Astrocyte of the cerebellum (primary cell): ENCODE results near the gene PC.

ENCODE experiments used
- DNase-seq: peaks from one replicate; pipeline ENCODE4 v3.0.0-alpha.2; 2011; ENCODE audit warnings: low read depth
- H3K4me3 ChIP-seq: 2 replicates; pipeline ENCODE4 v1.5.1; 2011; ENCODE audit warnings: mild to moderate bottlenecking, low read depth, low read length, moderate library complexity
- in situ Hi-C: cut with HindIII; loops from 2 replicates; pipeline ENCODE4 v1.10.0; 2017; ENCODE audit warnings: low sequenced_read_pairs
- TF ChIP-seq, protein P1 (sequence below): IDR thresholded peaks from 2 replicates; pipeline ENCODE4 v1.5.1; 2012; ENCODE audit warnings: low read length, low read depth, moderate library complexity, mild to moderate bottlenecking; ENCODE audit errors: missing control alignments

Gene PC

DNA sequence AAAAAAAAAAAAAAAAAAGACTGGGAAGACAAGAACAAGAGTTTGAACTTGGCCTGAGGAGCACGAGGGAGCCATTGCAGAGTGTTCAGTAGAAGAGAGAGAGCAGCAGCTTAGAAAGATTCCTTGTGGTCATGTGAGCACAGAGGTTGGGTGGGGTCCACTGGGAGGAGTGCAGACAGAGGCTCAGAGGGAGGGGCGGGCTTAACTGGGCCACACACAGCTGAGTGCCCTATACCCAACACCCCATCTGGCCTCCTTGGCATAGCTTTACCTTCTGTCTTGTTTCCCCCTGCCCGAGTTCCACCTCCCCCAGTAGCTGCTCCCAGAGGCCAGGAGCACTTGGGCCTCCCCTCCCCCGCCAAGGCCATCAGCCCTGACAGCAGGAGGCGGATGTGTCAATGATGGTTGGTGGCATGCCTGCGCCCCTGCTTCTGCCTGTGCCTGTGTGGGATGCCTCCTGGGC is 29.0 kb upstream of the PC start:
- TF ChIP-seq, protein P1, sequence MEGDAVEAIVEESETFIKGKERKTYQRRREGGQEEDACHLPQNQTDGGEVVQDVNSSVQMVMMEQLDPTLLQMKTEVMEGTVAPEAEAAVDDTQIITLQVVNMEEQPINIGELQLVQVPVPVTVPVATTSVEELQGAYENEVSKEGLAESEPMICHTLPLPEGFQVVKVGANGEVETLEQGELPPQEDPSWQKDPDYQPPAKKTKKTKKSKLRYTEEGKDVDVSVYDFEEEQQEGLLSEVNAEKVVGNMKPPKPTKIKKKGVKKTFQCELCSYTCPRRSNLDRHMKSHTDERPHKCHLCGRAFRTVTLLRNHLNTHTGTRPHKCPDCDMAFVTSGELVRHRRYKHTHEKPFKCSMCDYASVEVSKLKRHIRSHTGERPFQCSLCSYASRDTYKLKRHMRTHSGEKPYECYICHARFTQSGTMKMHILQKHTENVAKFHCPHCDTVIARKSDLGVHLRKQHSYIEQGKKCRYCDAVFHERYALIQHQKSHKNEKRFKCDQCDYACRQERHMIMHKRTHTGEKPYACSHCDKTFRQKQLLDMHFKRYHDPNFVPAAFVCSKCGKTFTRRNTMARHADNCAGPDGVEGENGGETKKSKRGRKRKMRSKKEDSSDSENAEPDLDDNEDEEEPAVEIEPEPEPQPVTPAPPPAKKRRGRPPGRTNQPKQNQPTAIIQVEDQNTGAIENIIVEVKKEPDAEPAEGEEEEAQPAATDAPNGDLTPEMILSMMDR = no peak
- in situ Hi-C loops = no loop called here
- DNase-seq = no peak
- no peak overlapping the region for H3K4me3 ChIP-seq

DNA sequence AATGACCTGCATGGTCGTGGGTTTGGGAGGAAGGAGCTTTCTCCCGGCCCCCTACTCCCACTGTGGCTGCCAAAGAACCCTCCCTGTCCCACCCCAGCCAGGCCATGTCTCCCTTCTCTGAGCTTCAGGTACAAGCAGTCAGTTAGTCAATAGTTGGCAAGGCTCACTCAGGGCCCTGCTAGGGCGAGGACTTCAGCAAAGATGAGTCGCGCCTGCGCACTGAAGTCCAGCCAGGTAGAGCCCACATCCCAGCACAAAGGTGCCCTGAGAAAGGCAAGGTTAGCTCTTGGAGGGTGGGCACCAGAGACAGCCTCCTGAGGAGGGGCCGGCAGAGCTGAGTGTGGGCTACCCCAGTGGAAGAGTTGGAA is 28.0 kb upstream of the PC start:
- in situ Hi-C loops = no loop called here
- DNase-seq = no peak
- TF ChIP-seq, protein P1 = no peak

DNA sequence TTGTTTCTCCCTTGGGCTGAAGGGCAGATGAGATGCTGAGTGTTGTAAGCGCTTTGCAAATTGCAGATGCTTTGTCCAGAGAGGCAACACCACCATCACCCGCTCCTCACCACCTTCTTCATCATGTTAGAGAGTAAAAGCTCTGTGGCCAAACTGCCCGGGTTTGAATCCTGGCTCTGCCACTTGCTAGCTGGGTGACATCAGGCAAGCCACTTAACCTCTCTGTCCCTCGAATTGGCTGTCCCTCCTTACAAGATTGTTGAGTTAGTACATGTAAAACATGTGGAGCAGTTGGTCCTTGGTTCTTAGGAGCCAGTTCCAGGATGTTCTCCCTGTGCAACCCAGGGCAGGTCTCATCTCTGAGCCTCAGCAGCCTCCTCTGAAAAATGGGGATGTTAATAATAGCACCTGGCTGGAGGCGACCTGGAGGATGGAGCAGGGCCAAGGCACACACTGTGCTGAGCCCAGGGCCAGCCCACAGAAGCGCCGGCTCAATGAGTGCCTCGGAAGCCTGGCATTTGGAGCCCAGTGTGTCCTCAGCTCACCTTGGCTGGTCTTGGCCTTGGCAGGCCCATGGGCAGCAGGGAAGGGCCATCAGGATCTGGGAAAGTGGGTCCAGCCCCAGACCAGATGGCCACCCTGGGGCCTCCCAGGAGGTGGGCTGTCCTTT is 27.5 kb upstream of the PC start:
- DNase-seq = no peak
- in situ Hi-C loops = no loop called here
- TF ChIP-seq, protein P1 = no peak

More for the DNA sequence above, 28.0 kb upstream of the PC start:
- no peak overlapping the region for H3K4me3 ChIP-seq

DNA sequence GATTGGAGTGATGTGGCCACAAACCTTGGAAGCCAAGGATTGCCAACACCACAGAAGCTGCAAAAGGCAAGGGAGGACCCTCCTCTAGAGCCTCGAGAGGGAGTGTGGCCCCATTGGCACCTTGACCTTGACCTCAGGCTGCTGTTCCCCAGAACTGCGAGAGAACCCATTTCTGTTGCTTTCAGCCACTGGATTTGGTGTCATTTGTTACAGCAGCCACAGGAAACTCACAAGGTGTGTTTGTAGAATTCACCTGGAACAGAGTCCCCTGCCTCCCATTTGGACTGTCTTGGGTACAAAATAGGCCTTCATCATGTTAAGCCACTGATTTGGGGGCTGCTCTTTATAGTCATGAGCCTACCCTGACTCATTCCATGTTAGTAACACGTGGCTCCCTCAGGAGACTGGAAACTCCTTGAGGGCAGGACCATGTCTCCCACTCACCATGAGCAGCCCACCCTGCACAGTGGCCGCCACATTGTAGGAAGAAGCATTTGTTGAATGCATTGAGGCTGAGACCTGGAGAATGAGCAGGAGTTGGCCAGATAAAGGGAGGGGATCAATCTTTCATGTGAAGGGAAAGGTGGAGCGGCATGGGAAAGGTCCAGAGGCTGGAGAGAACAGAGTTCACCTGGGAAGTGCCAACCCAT is 25.2 kb upstream of the PC start:
- in situ Hi-C loops = no loop called here
- no peak overlapping the region for H3K4me3 ChIP-seq
- no peak for DNase-seq
- TF ChIP-seq, protein P1 = no peak

More for the DNA sequence above, 27.5 kb upstream of the PC start:
- H3K4me3 ChIP-seq = no peak overlapping the region

DNA sequence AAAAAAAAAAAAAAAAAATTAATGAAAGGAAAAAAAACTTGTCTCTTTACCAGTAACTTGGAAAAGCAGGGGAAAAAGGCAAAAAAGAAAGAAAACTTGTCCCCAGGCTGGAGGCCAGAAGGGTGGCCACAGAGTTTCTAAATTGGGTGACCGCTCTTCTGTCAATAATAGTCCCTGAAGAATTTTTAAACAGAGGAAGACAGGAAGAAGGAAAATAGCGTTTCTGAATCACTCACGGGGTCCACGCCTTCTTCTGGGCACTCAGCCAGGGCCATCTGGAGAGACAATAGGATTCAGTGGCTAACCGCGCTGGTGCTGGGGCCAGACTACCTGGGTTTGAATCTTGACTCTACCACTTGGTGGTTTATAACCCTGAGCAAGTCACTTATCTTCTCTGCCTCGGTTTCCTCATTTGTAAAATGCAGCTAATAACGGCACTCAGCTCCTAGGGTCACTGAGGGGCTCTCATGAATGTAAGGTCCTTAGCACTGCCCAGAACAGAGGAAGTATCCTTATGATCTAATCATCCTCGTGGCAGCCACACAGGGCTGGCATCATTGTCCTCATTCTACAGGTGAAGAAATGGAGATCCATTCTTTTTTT is 23.9 kb upstream of the PC start:
- in situ Hi-C loops = no loop called here
- peak; percentile 91 for DNase-seq

DNA sequence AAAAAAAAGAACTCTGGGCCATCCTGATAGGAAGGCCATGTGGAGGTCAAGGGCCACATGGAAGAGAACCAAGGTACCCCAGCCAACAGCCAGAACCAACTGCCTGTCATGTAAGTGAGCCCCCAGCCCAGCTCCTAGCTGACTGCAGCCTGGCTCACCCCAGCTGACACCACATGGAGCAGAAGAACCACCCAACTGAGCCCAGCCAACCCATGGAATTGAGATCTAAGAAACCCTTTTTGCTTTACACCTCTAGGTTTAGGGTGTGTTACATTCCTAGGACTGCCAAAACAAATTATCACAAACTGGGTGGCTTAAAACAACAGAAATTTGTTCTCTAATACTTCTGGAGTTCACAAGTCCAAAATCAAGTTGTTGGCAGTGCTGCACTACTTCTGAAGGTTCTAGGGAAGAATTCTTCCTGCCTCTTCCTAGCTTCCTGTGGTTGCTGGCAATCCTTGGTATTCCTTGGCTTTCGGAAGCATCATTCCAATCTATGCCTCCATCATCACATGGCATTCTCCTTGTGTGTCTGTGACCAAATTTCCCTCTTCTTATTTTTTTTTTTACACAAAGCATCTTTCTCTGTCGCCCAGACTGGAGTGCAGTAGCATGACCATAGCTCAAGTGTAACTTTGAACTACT is 21.3 kb upstream of the PC start:
- TF ChIP-seq, protein P1 = no peak
- in situ Hi-C loops = no loop called here
- DNase-seq = no peak
- no peak overlapping the region for H3K4me3 ChIP-seq

More for the DNA sequence above, 23.9 kb upstream of the PC start:
- no peak overlapping the region for H3K4me3 ChIP-seq
- TF ChIP-seq, protein P1 = no peak
